AG09319 (cell line): ENCODE measurements around the gene CFAP97D2.
"Not testable (repeated sequence)": the region's sequence is repeated elsewhere in the genome, so short reads cannot be mapped to it uniquely, and the experiment has no call there.

Experiments used
- DNase-seq: peaks from one replicate; pipeline ENCODE4 v3.0.0-alpha.2; 2010; ENCODE audit warnings: low read depth; ENCODE audit errors: extremely low read depth
- TF ChIP-seq, protein P1 (sequence below): IDR thresholded peaks from 2 replicates; pipeline ENCODE4 v1.5.1; 2011; ENCODE audit warnings: low read depth, mild to moderate bottlenecking, inconsistent platforms, low read length, moderate library complexity

Gene CFAP97D2

DNA sequence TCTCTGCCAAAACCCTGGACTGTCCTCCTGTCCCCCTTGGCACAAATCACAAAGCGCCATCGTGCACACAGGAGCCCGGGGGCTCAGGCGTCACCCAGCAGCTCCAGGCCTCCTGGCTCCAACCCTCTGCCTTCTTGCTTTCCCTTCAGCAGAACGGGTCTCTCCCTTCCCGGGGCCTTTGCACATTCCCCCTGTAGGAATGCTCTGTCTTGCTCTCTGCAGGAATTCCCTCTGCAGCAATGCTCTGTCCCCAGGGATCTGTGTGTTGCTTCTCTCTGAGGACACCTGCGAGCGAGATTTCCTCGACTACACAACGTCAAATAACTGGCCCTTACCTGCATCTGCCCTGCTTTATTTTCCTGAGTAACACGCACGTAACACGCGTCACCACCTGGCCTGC, 33.3 kb upstream of the CFAP97D2 start:
- TF ChIP-seq, protein P1, sequence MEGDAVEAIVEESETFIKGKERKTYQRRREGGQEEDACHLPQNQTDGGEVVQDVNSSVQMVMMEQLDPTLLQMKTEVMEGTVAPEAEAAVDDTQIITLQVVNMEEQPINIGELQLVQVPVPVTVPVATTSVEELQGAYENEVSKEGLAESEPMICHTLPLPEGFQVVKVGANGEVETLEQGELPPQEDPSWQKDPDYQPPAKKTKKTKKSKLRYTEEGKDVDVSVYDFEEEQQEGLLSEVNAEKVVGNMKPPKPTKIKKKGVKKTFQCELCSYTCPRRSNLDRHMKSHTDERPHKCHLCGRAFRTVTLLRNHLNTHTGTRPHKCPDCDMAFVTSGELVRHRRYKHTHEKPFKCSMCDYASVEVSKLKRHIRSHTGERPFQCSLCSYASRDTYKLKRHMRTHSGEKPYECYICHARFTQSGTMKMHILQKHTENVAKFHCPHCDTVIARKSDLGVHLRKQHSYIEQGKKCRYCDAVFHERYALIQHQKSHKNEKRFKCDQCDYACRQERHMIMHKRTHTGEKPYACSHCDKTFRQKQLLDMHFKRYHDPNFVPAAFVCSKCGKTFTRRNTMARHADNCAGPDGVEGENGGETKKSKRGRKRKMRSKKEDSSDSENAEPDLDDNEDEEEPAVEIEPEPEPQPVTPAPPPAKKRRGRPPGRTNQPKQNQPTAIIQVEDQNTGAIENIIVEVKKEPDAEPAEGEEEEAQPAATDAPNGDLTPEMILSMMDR, result no peak
- no peak for DNase-seq

DNA sequence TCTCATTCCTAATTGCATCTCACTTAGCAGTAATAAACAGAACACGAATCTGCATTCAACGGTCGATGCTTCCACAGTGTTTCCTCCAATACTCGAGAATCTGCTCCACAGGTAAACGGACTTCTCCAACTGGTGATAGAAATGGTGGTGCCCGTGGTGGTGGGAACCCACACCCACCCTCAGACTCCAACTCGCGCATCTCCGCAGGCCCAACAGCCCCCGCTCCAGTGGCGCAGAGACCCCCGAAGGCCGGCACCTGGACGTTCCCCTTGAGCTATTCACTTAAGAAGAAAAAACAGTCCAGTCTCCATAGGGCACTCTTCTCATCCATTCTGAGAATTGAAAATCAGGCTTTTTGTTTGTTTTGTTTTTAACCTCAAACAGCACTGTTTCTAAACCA, 32.9 kb upstream of the CFAP97D2 start:
- TF ChIP-seq, protein P1, result no peak
- no peak for DNase-seq

DNA sequence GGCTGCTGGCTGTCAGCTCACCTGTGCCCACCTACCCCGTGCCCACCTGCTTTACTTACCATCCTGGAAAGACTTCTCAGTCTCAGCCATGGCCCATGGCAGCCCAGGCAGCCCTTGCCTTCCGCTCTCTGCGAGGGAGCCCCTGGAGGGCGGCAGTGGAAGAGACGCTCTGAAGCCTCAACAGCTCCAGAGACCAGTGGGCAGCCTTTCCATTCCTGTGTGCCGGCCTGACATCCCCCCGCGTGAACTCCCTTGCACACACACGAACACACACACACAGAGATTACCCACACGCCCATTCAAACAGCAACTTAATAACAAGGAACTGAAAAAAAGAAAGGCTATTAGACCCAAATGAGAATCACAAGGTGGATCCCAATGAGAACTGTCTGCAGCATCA, 32.4 kb upstream of the CFAP97D2 start:
- TF ChIP-seq, protein P1, result no peak; the same call in 1 of the 2 replicates
- no peak for DNase-seq

GRCh38 chr13:114147803-114148520, 31.1 kb upstream of the CFAP97D2 start:
- DNase-seq, result no peak
- TF ChIP-seq, protein P1, result no peak

DNA sequence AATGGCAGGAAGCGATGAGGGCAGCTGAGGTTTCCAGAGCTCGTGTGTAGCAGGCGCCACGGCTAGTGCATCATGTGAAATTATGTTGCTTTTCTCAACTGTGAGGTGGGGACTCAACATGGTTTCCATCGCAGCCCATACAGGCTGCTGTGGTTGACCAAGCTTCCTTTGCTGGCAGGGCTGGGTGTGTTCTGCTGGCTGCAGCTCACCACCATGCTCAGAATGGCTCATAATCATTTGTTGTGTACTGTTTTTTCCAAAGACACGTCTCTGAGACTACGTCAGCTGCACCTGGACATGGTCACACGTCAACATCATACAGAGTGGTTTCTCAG, 30.6 kb upstream of the CFAP97D2 start:
- TF ChIP-seq, protein P1, result no peak
- no peak for DNase-seq

DNA sequence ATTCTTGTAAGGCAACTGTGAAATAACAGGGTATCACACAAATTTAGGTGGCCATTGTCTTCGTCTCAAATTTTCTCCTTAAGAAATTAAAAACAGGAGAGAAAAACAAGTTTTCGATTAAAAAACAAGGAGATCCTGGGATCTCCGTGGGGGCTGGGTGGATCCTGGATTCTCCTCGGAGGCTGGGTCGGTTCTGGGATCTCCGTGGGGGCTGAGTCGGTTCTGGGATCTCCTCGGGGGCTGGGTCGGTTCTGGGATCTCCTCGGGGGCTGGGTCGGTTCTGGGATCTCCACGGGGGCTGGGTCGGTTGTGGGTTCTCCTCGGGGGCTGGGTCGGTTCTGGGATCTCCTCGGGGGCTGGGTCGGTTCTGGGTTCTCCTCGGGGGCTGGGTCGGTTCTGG, 30.2 kb upstream of the CFAP97D2 start:
- DNase-seq, result not testable (repeated sequence)

- TF ChIP-seq, protein P1, result no peak
- DNase-seq, result no peak
Observed at GRCh38 chr13:114149774-114150740, 29.0 kb upstream of the CFAP97D2 start.
